Dermis microvascular lymphatic vessel endothelial cell (primary cell): ENCODE measurements around the gene ANP32E. TPM values are rescaled to one million over a fixed set of nuclear protein-coding genes. Genes with fewer than 3 reads are reported as not detected.
"Not testable (repeated sequence)": the region's sequence is repeated elsewhere in the genome, so short reads cannot be mapped to it uniquely, and the experiment has no call there.

Source experiments
- DNase-seq, 2 donors: peaks; one replicate each; pipeline versions ENCODE4 v3.0.0 to v3.0.0-alpha.2; 2010; ENCODE audit warnings: low read depth in 2 of 2
- total RNA-seq: library from RNA; depleted of rRNA; stranded (reverse); fragments of >200 nt; gene quantifications from 2 replicates; pipeline ENCODE4 v1.2.1, GENCODE V29; 2014

The ANP32E gene
- total RNA-seq, 1 donor from 2014 or later = 23.2 TPM

DNA sequence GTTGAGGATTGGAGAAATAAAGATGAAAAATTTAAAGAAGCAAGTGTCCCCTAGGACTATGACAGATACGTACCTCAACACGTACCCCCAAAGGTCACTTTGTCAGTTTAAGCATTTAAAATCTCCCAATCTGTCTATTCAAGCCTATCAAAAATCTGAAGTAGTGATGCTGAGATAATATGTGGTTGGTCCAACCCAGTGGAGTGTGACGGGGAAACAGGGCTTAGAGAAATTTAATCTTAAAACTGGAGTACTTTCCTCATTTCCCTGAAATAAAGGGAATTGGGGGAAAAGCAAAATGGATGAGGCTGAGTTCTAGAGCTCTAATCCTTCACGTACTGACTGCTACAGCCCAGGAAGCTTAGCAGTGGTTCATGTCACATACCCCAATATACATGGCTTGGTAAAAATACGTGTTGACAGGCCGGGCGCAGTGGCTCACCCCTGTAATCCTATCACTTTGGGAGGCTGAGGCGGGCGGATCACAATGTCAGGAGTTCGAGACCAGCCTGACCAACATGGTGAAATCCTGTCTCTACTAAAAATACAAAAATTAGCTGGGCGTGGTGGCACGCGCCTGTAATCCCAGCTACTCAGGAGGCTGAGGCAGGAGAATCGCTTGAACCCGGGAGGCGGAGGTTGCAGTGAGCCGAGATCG lies 21.7 kb downstream of the ANP32E start:
- not testable (repeated sequence) for DNase-seq

- DNase-seq = peak; percentile 81 to 85
Measured at GRCh38 chr1:150213170-150214098, 22.5 kb downstream of the ANP32E start.

DNA sequence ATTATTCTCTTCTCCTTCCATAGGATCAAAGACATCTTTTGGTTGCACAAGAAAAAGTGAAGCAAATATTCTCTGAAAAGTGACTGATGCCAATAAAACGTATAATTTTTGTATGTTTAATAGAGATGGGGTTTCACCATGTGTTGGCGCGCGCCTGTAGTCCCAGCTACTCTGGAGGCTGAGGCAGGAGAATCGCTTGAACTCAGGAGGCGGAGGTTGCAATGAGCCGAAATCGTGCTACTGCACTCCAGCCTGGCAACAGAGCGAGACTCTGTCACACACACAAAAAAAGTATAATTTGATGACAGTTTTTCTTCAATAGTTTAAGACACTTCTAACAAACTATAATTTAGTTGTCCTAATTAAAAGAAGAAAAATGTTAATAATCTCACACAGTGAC lies 23.8 kb downstream of the ANP32E start:
- DNase-seq = no peak

DNA sequence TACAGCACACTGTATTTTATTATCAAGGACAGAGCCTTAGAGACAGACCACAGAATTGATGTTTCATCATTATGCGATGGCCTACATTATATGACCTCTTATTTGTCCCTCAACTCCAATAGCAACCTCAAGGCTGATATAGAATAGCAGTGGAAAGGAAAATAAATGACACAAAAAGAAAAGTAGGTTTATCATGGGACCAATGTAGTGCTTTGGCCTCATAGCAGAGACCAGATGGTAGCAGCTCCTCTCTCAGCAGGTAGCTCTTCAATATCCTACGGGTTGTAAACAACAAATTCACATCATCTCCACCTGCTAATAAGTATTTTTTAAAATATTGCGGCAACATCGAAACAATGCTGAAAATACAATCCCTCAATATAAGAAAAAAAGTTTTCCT lies 25.2 kb downstream of the ANP32E start:
- no peak for DNase-seq

- no peak for DNase-seq
Measured at GRCh38 chr1:150210091-150210490, 25.8 kb downstream of the ANP32E start.

GRCh38 chr1:150208460-150208859 lies 27.5 kb downstream of the ANP32E start:
- not testable (repeated sequence) for DNase-seq

DNA sequence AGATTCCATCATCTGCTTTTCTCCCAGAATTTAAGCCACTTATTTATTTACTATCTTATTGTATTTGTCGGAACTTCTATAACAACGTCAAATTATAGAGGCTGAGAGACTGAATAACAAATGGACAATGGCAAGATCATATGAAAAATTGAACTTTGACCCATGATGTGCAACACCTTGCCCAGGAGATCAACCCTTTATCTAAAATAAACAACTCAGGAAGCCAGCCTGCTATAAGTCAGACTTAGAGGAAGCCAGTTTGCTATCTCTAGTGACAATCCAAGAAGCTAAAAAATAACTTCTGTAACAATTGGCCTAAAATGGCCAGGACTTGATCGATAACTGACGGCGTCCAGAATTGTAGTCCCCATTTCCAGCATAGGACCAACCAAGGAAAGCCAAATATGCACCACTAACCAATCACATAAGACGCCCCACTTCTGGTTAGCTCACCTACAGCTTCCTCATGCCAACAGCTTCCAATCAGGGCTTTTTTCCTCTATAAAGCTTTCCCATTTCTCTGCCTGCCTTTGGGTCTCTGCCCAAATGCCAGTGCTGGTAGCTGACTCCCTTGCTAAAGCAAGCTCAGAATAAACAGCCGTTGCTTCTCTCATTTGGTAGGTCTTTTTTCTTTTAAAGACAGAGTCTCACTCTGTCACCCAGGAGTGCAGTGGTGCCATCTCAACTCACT lies 28.5 kb downstream of the ANP32E start:
- no peak for DNase-seq

GRCh38 chr1:150196417-150196816 lies 39.5 kb downstream of the ANP32E start:
- no peak for DNase-seq

DNA sequence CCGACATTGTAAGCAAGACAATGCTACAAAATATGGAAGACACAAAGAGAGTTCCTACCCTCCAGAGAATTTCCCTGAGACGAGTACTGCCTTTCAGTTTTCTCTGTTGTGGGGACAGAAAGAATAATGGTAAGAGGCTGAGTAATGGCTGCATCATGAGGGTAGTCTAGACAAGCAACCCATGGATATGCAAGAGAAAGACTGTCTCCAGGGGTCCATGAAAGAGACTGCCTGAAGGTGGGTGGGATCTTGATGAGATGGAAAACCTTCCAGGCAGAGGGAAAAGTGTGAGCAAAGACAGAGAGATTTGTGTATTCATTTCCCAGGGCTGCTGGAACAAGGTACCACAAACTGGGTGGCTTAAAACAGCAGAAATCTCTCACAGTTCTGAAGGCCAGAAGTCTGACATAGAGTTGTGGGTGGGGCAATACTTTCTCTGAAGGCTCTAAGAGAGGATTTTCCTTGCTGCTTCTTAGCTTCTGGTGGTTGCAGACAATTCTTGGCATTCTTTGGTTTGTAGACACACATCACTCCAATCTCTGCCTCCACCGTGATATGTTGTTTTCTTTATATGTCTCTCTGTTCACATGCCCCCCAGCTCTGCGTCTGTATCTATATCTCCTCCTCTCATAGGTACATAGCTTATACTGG lies 41.4 kb downstream of the ANP32E start:
- no peak for DNase-seq

DNA sequence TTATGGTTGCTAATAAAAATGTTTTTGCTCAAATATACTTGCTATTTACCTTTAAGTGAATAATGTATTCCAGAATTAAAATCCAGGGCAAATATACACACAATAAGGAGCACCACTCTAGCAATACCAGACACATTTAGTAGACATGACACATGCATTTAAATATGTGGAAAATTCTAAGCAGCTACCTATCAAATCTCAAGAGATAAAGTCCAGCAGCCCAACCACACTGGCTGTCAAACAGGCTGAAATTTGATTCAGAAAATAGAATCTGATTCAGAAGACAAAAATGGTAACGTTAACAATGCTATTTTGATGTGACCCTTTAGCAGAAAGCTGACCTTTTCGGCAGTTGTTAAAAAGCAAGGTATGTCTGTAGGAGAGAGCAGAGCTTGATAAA lies 43.9 kb downstream of the ANP32E start:
- DNase-seq = no peak

DNA sequence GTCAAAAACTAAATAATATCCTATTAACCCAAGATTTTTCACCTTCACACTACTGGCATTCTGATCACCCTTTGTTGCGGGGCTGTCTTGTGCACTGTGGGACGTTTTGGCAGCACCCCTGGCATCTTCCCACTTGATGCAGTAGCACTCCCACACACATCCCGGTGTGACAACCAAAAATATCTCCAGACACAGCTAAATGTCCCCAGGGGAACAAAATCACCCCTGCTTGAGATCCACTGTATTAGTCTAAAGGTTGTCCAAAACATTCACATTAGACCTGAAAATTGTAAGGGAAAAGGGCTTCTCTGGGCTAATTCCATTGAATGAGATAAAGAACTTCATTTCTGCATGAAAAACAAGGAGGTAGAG lies 48.4 kb downstream of the ANP32E start:
- no peak for DNase-seq

GRCh38 chr1:150186789-150187559 lies 48.9 kb downstream of the ANP32E start:
- peak in 1 of 2 donors; percentile 51 for DNase-seq

DNA sequence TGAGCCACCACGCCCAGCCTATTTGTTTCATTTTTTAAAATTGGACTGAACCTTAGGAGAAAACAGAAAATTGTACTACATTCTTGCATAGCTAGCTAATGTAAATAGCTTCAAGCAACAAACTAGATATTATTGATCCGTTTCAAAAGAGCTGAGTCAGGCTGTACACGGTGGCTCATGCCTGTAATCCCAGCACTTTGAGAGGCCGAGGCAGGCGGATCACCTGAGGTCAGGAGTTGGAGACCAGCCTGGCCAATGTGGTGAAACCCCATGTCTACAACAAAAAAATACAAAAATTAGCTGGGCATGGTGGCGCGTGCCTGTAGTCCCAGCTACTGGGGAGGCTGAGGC lies 49.5 kb downstream of the ANP32E start:
- DNase-seq = not testable (repeated sequence)

DNA sequence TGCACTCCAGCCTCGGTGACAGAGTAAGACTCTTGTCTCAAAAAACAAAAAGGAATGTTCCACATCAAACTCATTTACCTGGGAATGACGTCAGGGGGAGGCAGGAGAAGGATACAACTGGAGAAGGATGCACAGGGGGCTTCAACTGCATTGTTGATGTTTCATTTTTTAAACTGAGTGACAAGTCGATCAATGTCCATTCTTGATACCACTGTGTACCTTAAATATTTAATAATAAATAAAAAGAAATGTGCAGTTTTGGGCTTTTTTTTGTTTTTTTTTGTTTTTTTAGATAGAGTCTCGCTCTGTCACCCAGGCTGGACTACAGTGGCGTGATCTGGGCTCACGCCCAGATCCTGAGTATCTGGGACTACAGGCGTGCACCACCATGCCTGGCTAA lies 50.4 kb downstream of the ANP32E start:
- no peak for DNase-seq

DNA sequence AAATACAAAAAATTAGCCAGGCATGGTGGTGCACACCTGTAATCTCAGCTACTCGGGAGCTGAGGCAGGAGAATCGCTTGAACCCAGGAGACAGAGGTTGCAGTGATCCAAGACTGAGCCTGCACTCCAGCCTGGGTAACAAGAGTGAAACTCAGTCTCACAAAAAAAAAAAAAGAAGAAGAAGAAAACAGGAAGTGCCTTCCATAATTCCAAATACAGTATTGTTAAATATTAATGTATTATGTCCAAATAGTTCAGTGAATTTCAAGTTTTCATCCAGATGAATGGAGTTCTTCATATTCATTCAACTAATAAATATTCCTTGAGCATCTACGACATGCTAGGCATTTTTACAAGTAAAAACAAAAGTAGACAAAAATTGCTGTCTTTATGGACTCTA lies 52.9 kb downstream of the ANP32E start:
- no peak for DNase-seq

- DNase-seq = no peak
Measured at GRCh38 chr1:150182247-150182646, 53.7 kb downstream of the ANP32E start.

DNA sequence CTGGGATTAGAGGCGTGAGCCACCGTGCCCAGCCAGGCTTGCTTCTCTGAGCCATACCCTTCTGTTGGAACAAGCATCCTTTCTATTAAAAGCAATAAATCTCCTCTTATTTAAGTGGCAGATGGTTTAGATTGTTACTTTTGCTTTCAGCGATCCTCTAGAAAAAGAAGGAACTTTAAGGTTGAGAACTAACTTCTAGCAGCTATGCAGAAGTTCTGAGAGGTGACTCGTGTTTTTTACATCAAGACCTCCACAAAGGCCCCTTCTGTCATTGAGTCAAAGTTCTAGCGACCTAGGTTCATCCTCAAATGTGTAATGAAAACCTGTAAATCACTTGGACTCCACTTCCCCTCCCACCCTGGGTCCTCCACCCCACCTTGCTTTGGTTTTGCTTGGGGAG lies 55.4 kb downstream of the ANP32E start:
- no peak for DNase-seq

DNA sequence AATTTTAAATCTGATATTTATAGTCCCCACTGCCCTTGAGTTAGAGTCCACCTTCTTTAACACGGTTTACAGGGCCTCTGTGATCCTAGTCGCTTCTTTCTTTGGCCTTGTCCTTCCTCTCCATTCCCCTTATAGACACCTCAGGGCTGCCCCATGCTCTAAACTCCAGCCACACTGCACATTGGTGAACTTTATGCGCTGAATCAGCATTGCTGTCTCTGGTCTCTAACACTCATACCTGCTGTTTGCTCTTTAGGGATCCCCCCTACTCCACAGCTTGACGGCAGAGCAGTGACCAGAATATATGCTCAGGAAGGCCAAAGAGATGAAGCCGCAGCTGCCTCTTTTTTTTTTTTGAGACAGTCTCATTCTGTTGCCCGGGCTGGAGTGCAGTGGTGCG lies 56.0 kb downstream of the ANP32E start:
- no peak for DNase-seq

- DNase-seq = no peak
Measured at GRCh38 chr1:150178548-150178947, 57.4 kb downstream of the ANP32E start.

GRCh38 chr1:150176593-150176992 lies 59.3 kb downstream of the ANP32E start:
- no peak for DNase-seq

DNA sequence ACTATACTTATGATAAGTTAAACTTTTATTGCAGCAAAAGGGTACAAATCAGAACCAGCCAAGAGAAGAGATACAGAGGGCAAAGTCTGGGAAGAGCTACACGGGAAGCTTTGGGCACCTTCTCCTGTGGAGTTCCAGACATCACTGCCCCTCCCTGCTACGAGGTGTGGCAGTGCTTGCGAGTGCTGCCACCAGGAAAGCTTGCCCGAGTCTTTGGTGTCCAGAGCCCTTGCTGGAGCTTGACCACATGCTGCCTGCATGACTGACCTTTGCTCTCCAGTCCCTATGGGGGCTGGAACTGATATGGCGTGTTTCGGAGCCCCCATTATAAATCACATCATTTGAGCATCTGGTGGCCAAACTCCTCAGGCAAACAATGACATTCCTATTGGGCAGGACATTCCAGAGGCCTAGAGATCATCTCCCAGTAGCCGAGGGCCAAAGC lies 62.7 kb downstream of the ANP32E start:
- DNase-seq = no peak
